HG03159 (cell line): ENCODE measurements around the gene CCL25.

Source experiments
- ATAC-seq: cut with Tn5 transposase; IDR thresholded peaks from one replicate; pipeline ENCODE4 v1.9.1; 2021; ENCODE audit warnings: mild to moderate bottlenecking, moderate library complexity; ENCODE audit not compliant: unreplicated experiment

CCL25 gene

GRCh38 chr19:8044018-8044417 lies 8.5 kb upstream of the CCL25 start:
- no peak for ATAC-seq

- ATAC-seq: no peak
Observed at GRCh38 chr19:8045872-8046568, 6.5 kb upstream of the CCL25 start.

- ATAC-seq: no peak
Observed at GRCh38 chr19:8046569-8047165, 5.9 kb upstream of the CCL25 start.

- peak; percentile 75 for ATAC-seq
Observed at GRCh38 chr19:8050274-8051096, 2.1 kb upstream of the CCL25 start.

- ATAC-seq: no peak
Observed at GRCh38 chr19:8054169-8054568, 1.6 kb downstream of the CCL25 start.

GRCh38 chr19:8056533-8056932 lies 4.0 kb downstream of the CCL25 start:
- no peak for ATAC-seq

- ATAC-seq: no peak
Observed at GRCh38 chr19:8057545-8058270, 5.1 kb downstream of the CCL25 start.

- no peak for ATAC-seq
Observed at GRCh38 chr19:8064911-8065874, 12.6 kb downstream of the CCL25 start.

GRCh38 chr19:8065875-8066261 lies 13.3 kb downstream of the CCL25 start:
- ATAC-seq: no peak

GRCh38 chr19:8069096-8069973 lies 16.8 kb downstream of the CCL25 start:
- no peak for ATAC-seq

- ATAC-seq: no peak
Observed at GRCh38 chr19:8071912-8072311, 19.4 kb downstream of the CCL25 start.

- no peak for ATAC-seq
Observed at GRCh38 chr19:8074501-8074900, 21.9 kb downstream of the CCL25 start.

GRCh38 chr19:8075158-8076074 lies 22.9 kb downstream of the CCL25 start:
- no peak for ATAC-seq

GRCh38 chr19:8079988-8080387 lies 27.4 kb downstream of the CCL25 start:
- ATAC-seq: no peak

GRCh38 chr19:8080832-8081231 lies 28.3 kb downstream of the CCL25 start:
- no peak for ATAC-seq

- no peak for ATAC-seq
Observed at GRCh38 chr19:8081569-8082550, 29.3 kb downstream of the CCL25 start.

- ATAC-seq: no peak
Observed at GRCh38 chr19:8083141-8083540, 30.6 kb downstream of the CCL25 start.
